ENCODE results near the gene RNF5. TPM values are rescaled to one million over a fixed set of nuclear protein-coding genes. Genes with fewer than 3 reads are reported as not detected.

The RNF5 gene
- polyA plus RNA-seq, 1 of the 3 experiments (the other 2 are of a cell fraction), result 110 TPM

DNA sequence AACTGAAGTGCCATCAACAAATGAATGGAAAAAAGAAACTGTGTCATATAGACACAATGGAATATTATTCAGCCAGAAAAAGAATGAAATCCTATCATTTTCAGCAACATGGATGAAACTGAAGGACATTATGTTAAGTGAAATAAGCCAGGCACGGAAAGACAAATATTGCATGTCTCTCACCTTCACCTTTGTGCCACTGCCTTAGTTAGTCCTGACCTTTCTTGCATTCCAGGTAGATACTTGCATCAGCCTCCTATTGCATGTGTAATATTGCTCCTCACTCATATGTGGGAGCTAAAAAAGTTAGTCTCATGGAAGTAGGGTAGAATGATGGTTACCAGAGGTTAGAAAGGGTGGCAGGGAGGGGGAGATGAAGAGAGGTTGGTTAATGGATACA, 30.8 kb downstream of the RNF5 start:
- Histone ChIP-seq H4K20me1 (ENCODE audit: insufficient read depth) (no peaks in the 10 kb centered on the region), H3K79me2 (ENCODE audit: insufficient read depth) (no peaks in the 10 kb centered on the region), H3K9me3 (no peaks in the 10 kb centered on the region), H3F3A (replicated peaks; ENCODE audit: insufficient read depth) (no peaks in the 10 kb centered on the region), H3K27me3 (ENCODE audit: insufficient read depth) (peaks cover 46% of the 10 kb centered on the region), H3K4me1 (ENCODE audit: control insufficient read depth in 1 of 2, insufficient read depth in 2 of 2, low read depth in 1 of 2, low read length in 1 of 2) (no peaks in the 10 kb centered on the region), H3K27ac (ENCODE audit: low read depth in 2 of 2, low read length in 1 of 2) (no peak overlapping the region), H2AFZ (ENCODE audit: low read depth) (no peak overlapping the region), H3K36me3 (replicated peaks in 1 of 2; ENCODE audit: control insufficient read depth in 1 of 2, insufficient read depth in 2 of 2, low read length in 1 of 2) (no peaks in the 10 kb centered on the region), H3K9ac (no peak overlapping the region), H3K4me2 (no peak overlapping the region), H3K9me2 (no peaks in the 10 kb centered on the region), H3K4me3 (ENCODE audit: low read depth in 2 of 2, low read length in 1 of 2) (no peak overlapping the region)
- ChIA-PET CTCF (interaction anchor here (1.6 kb wide), 1 partner anchor 36 kb away, joined by 5 read pairs; no protein-coding TSS in a partner anchor), POLR2A (no interaction called here)
- no peak for DNase-seq
- no peak for TF ChIP-seq EZH2phosphoT487 (IDR thresholded peaks at IDR 0.05; ENCODE audit: borderline replicate concordance, low read depth)
- TF ChIP-seq MEF2A (IDR thresholded peaks at IDR 0.05; ENCODE audit: borderline replicate concordance, low read depth), result no peak
- no peak for TF ChIP-seq REST (IDR thresholded peaks at IDR 0.05; ENCODE audit: low read depth, low read length)
- TF ChIP-seq FOSL2 (IDR thresholded peaks at IDR 0.05; ENCODE audit: borderline replicate concordance, low read depth), result no peak
- TF ChIP-seq RXRA (IDR thresholded peaks at IDR 0.05; ENCODE audit: borderline replicate concordance, low read depth), result no peak
- no peak for TF ChIP-seq NFIC (IDR thresholded peaks at IDR 0.05; ENCODE audit: borderline replicate concordance)
- no peak for TF ChIP-seq RAD21 (IDR thresholded peaks at IDR 0.05; ENCODE audit: low read length)
- no peak for TF ChIP-seq FOXM1 (IDR thresholded peaks at IDR 0.05; ENCODE audit: low read depth)
- no peak for TF ChIP-seq EP300 (IDR thresholded peaks at IDR 0.05; ENCODE audit: borderline replicate concordance in 1 of 2, low read depth in 1 of 2, low read length in 1 of 2)
- WGBS (ENCODE audit: low lambda C conversion rate), result 3% methylated on average over 1 of the region's 1 CpG

GRCh38 chr6:32210191-32210601, 32.0 kb downstream of the RNF5 start:
- H2AFZ ChIP-seq (ENCODE audit: low read depth), result no peak overlapping the region
- H3K27me3 ChIP-seq (ENCODE audit: insufficient read depth), result peaks cover 53% of the 10 kb centered on the region
- 59% methylated on average over 5 of the region's 5 CpGs for WGBS (ENCODE audit: low lambda C conversion rate)

More at GRCh38 chr6:32210191-32210601, 32.0 kb downstream of the RNF5 start:
- Histone ChIP-seq H3K27ac (ENCODE audit: low read depth in 2 of 2, low read length in 1 of 2) (no peak overlapping the region), H3K4me2 (no peak overlapping the region), H3K4me3 (ENCODE audit: low read depth in 2 of 2, low read length in 1 of 2) (no peak overlapping the region), H3K9me2 (no peaks in the 10 kb centered on the region), H3K9me3 (no peaks in the 10 kb centered on the region), H3K36me3 (replicated peaks in 1 of 2; ENCODE audit: control insufficient read depth in 1 of 2, insufficient read depth in 2 of 2, low read length in 1 of 2) (no peaks in the 10 kb centered on the region), H3K9ac (no peak overlapping the region), H3K4me1 (ENCODE audit: control insufficient read depth in 1 of 2, insufficient read depth in 2 of 2, low read depth in 1 of 2, low read length in 1 of 2) (no peaks in the 10 kb centered on the region), H3F3A (replicated peaks; ENCODE audit: insufficient read depth) (no peaks in the 10 kb centered on the region), H3K79me2 (ENCODE audit: insufficient read depth) (no peaks in the 10 kb centered on the region), H4K20me1 (ENCODE audit: insufficient read depth) (no peaks in the 10 kb centered on the region)
- ChIA-PET CTCF (no interaction called here), POLR2A (no interaction called here)
- no peak for TF ChIP-seq CHD2 (IDR thresholded peaks at IDR 0.05; ENCODE audit: low read length, partially characterized antibody)
- no peak for TF ChIP-seq RXRA (IDR thresholded peaks at IDR 0.05; ENCODE audit: borderline replicate concordance, low read depth)
- no peak for TF ChIP-seq EP300 (IDR thresholded peaks at IDR 0.05; ENCODE audit: borderline replicate concordance in 1 of 2, low read depth in 1 of 2, low read length in 1 of 2)
- TF ChIP-seq ZBTB33 (IDR thresholded peaks at IDR 0.05; ENCODE audit: borderline replicate concordance, low read depth), result no peak
- TF ChIP-seq GABPA (IDR thresholded peaks at IDR 0.05; ENCODE audit: low read depth), result no peak
- no peak for TF ChIP-seq TEAD4 (IDR thresholded peaks at IDR 0.05; ENCODE audit: borderline replicate concordance, insufficient read depth)
- no peak for TF ChIP-seq EZH2phosphoT487 (IDR thresholded peaks at IDR 0.05; ENCODE audit: borderline replicate concordance, low read depth)
- TF ChIP-seq TCF12 (IDR thresholded peaks at IDR 0.05), result no peak
- no peak for TF ChIP-seq FOSL2 (IDR thresholded peaks at IDR 0.05; ENCODE audit: borderline replicate concordance, low read depth)
- TF ChIP-seq NFIC (IDR thresholded peaks at IDR 0.05; ENCODE audit: borderline replicate concordance), result no peak
- TF ChIP-seq MAX (IDR thresholded peaks at IDR 0.05; ENCODE audit: low read depth), result no peak
- TF ChIP-seq FOXJ3 (CRISPR knock-in tag; IDR thresholded peaks at IDR 0.05), result no peak
- TF ChIP-seq CTCF (IDR thresholded peaks at IDR 0.05), result no peak
- TF ChIP-seq TAF1 (IDR thresholded peaks at IDR 0.05; ENCODE audit: borderline replicate concordance, low read depth, low read length), result no peak
- TF ChIP-seq NRF1 (IDR thresholded peaks at IDR 0.05; ENCODE audit: low read depth, low read length), result no peak
- no peak for TF ChIP-seq GATA2 (CRISPR knock-in tag; IDR thresholded peaks at IDR 0.05)
- no peak for DNase-seq

Data from SK-N-SH (cell line).